Mammary epithelial cell (primary cell): ENCODE data around the gene LRRC37A.
"Not testable (repeated sequence)": the region's sequence is repeated elsewhere in the genome, so short reads cannot be mapped to it uniquely, and the experiment has no call there.

Source experiments
- EZH2 ChIP-seq: IDR thresholded peaks from 2 replicates; pipeline ENCODE4 v1.6.1; 2012; ENCODE audit warnings: low read length, inconsistent platforms, borderline replicate concordance
- TF ChIP-seq, protein P1 (sequence below), 2 donors: IDR thresholded peaks in 1 of 2; conservative IDR thresholded peaks in 1 of 2; 2 replicates each; pipeline ENCODE4 v1.5.1; 2011 to 2012; ENCODE audit warnings: inconsistent platforms in 2 of 2, low read length in 2 of 2, mild to moderate bottlenecking in 2 of 2, control low read depth in 1 of 2, low read depth in 1 of 2; ENCODE audit not compliant: insufficient read depth in 1 of 2; ENCODE audit errors: extremely low read depth in 1 of 2

DNA sequence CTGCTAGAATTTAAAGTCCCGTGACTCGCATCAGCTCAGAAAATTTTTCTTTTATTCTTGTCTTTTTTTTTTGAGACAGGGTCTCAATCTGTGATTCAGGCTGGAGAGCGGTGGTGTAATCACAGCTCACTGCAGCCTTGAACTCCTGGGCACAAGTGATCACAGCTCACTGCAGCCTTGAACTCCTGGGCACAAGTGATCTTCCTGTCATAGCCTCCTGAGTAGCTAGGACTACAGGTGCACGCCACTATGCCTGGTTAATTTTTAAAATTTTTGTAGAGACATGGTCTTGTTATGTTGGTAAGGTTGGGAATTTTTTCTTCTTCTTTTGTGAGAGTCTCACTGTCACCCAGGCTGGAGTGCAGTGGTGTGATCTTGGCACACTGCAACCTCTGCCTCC is 13.6 kb upstream of the LRRC37A start:
- TF ChIP-seq, protein P1, sequence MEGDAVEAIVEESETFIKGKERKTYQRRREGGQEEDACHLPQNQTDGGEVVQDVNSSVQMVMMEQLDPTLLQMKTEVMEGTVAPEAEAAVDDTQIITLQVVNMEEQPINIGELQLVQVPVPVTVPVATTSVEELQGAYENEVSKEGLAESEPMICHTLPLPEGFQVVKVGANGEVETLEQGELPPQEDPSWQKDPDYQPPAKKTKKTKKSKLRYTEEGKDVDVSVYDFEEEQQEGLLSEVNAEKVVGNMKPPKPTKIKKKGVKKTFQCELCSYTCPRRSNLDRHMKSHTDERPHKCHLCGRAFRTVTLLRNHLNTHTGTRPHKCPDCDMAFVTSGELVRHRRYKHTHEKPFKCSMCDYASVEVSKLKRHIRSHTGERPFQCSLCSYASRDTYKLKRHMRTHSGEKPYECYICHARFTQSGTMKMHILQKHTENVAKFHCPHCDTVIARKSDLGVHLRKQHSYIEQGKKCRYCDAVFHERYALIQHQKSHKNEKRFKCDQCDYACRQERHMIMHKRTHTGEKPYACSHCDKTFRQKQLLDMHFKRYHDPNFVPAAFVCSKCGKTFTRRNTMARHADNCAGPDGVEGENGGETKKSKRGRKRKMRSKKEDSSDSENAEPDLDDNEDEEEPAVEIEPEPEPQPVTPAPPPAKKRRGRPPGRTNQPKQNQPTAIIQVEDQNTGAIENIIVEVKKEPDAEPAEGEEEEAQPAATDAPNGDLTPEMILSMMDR (conservative IDR thresholded peaks at IDR 0.05 in 1 of 2, IDR thresholded peaks at IDR 0.05 in 1 of 2; ENCODE audit: extremely low read depth in 1 of 2, insufficient read depth in 1 of 2, low read depth in 1 of 2, low read length in 2 of 2) = not testable (repeated sequence)
- not testable (repeated sequence) for TF ChIP-seq EZH2
